ENCODE measurements around the gene CHMP1A.
"Not testable (repeated sequence)": the region's sequence is repeated elsewhere in the genome, so short reads cannot be mapped to it uniquely, and the experiment has no call there.

The CHMP1A gene

GRCh38 chr16:89669755-89670154, 12.2 kb upstream of the CHMP1A start:
- no peak for DNase-seq (ENCODE audit: low read depth, low spot score)
- TF ChIP-seq CTCF (IDR thresholded peaks at IDR 0.05; ENCODE audit: low read depth, low read length): no peak
- no peak overlapping the region for H3K4me3 ChIP-seq (ENCODE audit: low read depth, low read length)
- in situ Hi-C loops (cut with HindIII; ENCODE audit: low sequenced_read_pairs): no loop called here

DNA sequence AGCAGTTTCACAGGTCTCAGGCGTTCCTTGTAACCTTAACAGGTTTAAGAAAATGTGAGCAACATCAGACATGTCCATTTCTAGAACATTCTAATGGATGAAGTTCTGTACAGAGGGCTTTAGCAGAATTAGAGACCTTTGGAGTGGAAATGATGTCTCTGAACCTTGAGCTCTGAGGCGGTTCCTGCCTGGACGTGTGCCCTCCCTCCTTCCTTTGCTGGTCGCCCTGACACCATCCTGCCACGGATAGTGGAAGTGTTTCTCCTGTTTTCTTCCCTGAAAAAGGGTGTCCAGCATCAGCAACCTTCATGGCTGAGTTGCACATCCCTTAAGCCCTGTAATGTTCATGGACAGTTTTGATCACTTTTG, 11.3 kb upstream of the CHMP1A start:
- H3K4me3 ChIP-seq (ENCODE audit: low read depth, low read length): no peak overlapping the region
- no peak for DNase-seq (ENCODE audit: low read depth, low spot score)
- in situ Hi-C loops (cut with HindIII; ENCODE audit: low sequenced_read_pairs): no loop called here
- TF ChIP-seq CTCF (IDR thresholded peaks at IDR 0.05; ENCODE audit: low read depth, low read length): no peak

- no peak for DNase-seq (ENCODE audit: low read depth, low spot score)
- no peak overlapping the region for H3K4me3 ChIP-seq (ENCODE audit: low read depth, low read length)
- TF ChIP-seq CTCF (IDR thresholded peaks at IDR 0.05; ENCODE audit: low read depth, low read length): no peak
- in situ Hi-C loops (cut with HindIII; ENCODE audit: low sequenced_read_pairs): no loop called here
Measured at GRCh38 chr16:89667633-89668032, 10.1 kb upstream of the CHMP1A start.

GRCh38 chr16:89667000-89667399, 9.5 kb upstream of the CHMP1A start:
- H3K4me3 ChIP-seq (ENCODE audit: low read depth, low read length); in situ Hi-C loops (cut with HindIII; ENCODE audit: low sequenced_read_pairs): not testable (repeated sequence)
- peak; percentile 61 for TF ChIP-seq CTCF (IDR thresholded peaks at IDR 0.05; ENCODE audit: low read depth, low read length)
- peak; percentile 58 for DNase-seq (ENCODE audit: low read depth, low spot score)

DNA sequence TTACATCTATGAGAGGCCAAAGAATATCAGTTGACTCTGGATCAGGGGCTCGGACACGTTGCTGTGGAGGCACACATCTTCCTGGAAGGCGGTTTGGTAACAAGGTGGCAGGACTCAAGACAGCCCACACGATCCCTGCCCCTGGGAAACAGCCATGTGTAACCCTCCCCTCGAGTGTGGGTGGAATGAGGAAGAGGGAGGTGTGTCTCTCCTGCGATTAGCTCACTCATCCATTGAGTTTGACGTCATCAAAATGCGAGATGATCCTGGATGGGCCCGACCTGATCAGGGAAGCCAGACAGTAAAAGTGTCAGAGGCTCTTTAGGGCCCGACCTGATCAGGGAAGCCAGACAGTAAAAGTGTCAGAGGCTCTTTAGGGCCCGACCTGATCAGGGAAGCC, 6.7 kb upstream of the CHMP1A start:
- DNase-seq (ENCODE audit: low read depth, low spot score); H3K4me3 ChIP-seq (ENCODE audit: low read depth, low read length); in situ Hi-C loops (cut with HindIII; ENCODE audit: low sequenced_read_pairs): not testable (repeated sequence)

DNA sequence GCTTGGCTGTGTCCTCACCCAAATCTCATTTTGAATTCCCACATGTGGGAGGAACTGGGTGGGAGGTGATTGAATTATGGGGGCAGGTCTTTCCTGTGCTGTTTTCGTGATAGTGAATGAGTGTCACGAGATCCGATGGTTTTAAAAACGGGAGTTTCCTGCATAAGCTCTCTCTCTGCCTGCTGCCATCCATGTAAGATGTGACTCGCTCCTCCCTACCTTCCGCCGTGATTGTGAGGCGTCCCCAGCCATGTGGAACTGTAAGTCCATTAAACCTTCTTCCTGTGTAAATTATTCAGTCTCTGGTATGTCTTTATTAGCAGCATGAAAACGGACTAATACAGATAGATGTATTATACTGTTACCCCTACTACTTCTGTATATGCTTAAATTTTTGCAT, 3.7 kb upstream of the CHMP1A start:
- in situ Hi-C loops (cut with HindIII; ENCODE audit: low sequenced_read_pairs): no loop called here
- no peak overlapping the region for H3K4me3 ChIP-seq (ENCODE audit: low read depth, low read length)
- no peak for DNase-seq (ENCODE audit: low read depth, low spot score)
- TF ChIP-seq CTCF (IDR thresholded peaks at IDR 0.05; ENCODE audit: low read depth, low read length): no peak

GRCh38 chr16:89660146-89660545, 2.6 kb upstream of the CHMP1A start:
- no peak for TF ChIP-seq CTCF (IDR thresholded peaks at IDR 0.05; ENCODE audit: low read depth, low read length)
- in situ Hi-C loops (cut with HindIII; ENCODE audit: low sequenced_read_pairs): no loop called here
- no peak overlapping the region for H3K4me3 ChIP-seq (ENCODE audit: low read depth, low read length)
- no peak for DNase-seq (ENCODE audit: low read depth, low spot score)
